NB4 (cell line): Measurements from ENCODE around the gene GRM5.
"Not testable (repeated sequence)": the region's sequence is repeated elsewhere in the genome, so short reads cannot be mapped to it uniquely, and the experiment has no call there.

Experiments used
- MYC ChIP-seq: IDR thresholded peaks from 2 replicates; pipeline ENCODE4 v1.6.1; 2011; ENCODE audit warnings: low read depth, low read length
- POLR2A ChIP-seq: IDR thresholded peaks from 2 replicates; pipeline ENCODE4 v1.6.1; 2011; ENCODE audit warnings: mild to moderate bottlenecking; ENCODE audit not compliant: insufficient read length; ENCODE audit errors: extremely low read depth
- TF ChIP-seq, protein P1 (sequence below): IDR thresholded peaks from one replicate; pipeline ENCODE4 v1.5.1; 2012; ENCODE audit warnings: low read depth, low read length
- TF ChIP-seq, protein P2 (sequence below): IDR thresholded peaks from 2 replicates; pipeline ENCODE4 v1.6.1; 2011; ENCODE audit warnings: low read depth, low read length

DNA sequence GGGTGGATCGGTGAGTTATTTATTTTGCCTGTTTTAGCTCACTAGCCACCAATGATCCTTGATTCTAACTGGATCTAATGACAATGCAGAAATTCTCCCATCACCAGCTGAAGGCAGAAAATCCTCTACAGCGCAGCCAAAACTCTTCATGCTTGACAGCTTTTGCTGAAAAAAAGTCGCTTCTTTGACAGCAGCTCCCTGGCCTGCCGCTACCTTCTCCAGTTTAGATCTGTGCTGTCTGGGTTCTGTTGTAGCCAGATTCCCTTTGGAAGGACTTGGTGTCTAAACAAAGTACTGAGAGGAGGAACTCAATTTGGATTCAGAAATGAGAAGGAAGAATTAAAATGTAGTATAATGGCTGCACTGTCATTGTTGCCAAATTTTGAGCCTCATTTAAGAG, 205.4 kb downstream of the GRM5 start:
- TF ChIP-seq, protein P1, sequence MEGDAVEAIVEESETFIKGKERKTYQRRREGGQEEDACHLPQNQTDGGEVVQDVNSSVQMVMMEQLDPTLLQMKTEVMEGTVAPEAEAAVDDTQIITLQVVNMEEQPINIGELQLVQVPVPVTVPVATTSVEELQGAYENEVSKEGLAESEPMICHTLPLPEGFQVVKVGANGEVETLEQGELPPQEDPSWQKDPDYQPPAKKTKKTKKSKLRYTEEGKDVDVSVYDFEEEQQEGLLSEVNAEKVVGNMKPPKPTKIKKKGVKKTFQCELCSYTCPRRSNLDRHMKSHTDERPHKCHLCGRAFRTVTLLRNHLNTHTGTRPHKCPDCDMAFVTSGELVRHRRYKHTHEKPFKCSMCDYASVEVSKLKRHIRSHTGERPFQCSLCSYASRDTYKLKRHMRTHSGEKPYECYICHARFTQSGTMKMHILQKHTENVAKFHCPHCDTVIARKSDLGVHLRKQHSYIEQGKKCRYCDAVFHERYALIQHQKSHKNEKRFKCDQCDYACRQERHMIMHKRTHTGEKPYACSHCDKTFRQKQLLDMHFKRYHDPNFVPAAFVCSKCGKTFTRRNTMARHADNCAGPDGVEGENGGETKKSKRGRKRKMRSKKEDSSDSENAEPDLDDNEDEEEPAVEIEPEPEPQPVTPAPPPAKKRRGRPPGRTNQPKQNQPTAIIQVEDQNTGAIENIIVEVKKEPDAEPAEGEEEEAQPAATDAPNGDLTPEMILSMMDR = not testable (repeated sequence)
- TF ChIP-seq MYC, POLR2A: not testable (repeated sequence)
- TF ChIP-seq, protein P2, sequence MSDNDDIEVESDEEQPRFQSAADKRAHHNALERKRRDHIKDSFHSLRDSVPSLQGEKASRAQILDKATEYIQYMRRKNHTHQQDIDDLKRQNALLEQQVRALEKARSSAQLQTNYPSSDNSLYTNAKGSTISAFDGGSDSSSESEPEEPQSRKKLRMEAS = not testable (repeated sequence)
